Activated B cell treated with CpG ODN at 0.5 μM for 24 hours (primary cell): Measurements from ENCODE around the gene PTGS1. TPM values are rescaled to one million over a fixed set of nuclear protein-coding genes. Genes with fewer than 3 reads are reported as not detected.
A peak's percentile ranks its signal among the peaks of the same experiment; 100 is the strongest.

Experiments used
- ATAC-seq: fragments of 200-7000 bp; cut with Tn5 transposase; one replicate; pipeline ENCODE4 v1.10.0; 2021; ENCODE audit warnings: low read depth, mild to moderate bottlenecking, moderate library complexity
- CTCF ChIA-PET: fragments of 350-600 bp; sonication (Branson Sonifier 250); formaldehyde crosslinking; loops from one replicate; lab custom pipeline; 2021; ENCODE audit warnings: antibody characterized with exemption; lab: Charles Lee
- POLR2A ChIA-PET: fragments of 350-600 bp; sonication (Branson Sonifier 250); formaldehyde crosslinking; loops from one replicate; lab custom pipeline; 2021; ENCODE audit warnings: antibody characterized with exemption; lab: Charles Lee
- DNase-seq: peaks from one replicate; pipeline ENCODE4 v3.0.0; 2022
- H3K27ac Mint-ChIP-seq: one replicate; pipeline ENCODE4 v1.8.0; 2020; ENCODE audit warnings: mixed read lengths
- H3K27me3 Mint-ChIP-seq: one replicate; pipeline ENCODE4 v1.8.0; 2021; ENCODE audit warnings: mixed read lengths
- H3K36me3 Mint-ChIP-seq: one replicate; pipeline ENCODE4 v1.8.0; 2021; ENCODE audit warnings: low read depth, mixed read lengths
- H3K4me1 Mint-ChIP-seq: one replicate; pipeline ENCODE4 v1.8.0; 2021; ENCODE audit warnings: mixed read lengths
- H3K4me3 Mint-ChIP-seq: one replicate; pipeline ENCODE4 v1.8.0; 2020; ENCODE audit warnings: mild to moderate bottlenecking, mixed read lengths
- H3K9me3 Mint-ChIP-seq: one replicate; pipeline ENCODE4 v1.8.0; 2020; ENCODE audit warnings: mixed read lengths
- CTCF ChIP-seq: fragments of 200-600 bp; IDR thresholded peaks from one replicate; pipeline ENCODE4 v1.8.0; 2022; ENCODE audit warnings: antibody characterized with exemption, mild to moderate bottlenecking
- intact Hi-C: fragments of 100-400 bp; cut with micrococcal nuclease; formaldehyde crosslinking; loops from one replicate; pipeline ENCODE4 v1.15.1; 2024
- total RNA-seq: library from RNA; stranded (reverse); gene quantifications from 2 replicates; pipeline ENCODE4 v1.2.3, GENCODE V29; 2022

PTGS1 gene
- total RNA-seq, 1 donor from 2014 or later = 9.4 TPM

- DNase-seq (no peak), ATAC-seq (no peak)
- intact Hi-C loops = no loop called here
- ChIA-PET POLR2A (no interaction called here), CTCF (interaction anchor here (2.2 to 5.9 kb wide), 2 partner anchors 224 to 250 kb away, joined by 14 to 88 read pairs; no protein-coding TSS in a partner anchor)
- Mint-ChIP-seq H3K4me3 (no peak overlapping the region), H3K36me3 (no peaks in the 10 kb centered on the region), H3K4me1 (peaks cover 8% of the 10 kb centered on the region), H3K9me3 (no peaks in the 10 kb centered on the region), H3K27ac (no peak overlapping the region), H3K27me3 (peaks cover 44% of the 10 kb centered on the region)
- no peak for TF ChIP-seq CTCF
These were observed 22.0 kb upstream of the PTGS1 start for GRCh38 chr9:122348791-122349190.

- ATAC-seq = no peak
- POLR2A ChIA-PET = no interaction called here
- H3K27ac Mint-ChIP-seq = no peak overlapping the region
These were observed 21.6 kb upstream of the PTGS1 start for GRCh38 chr9:122349201-122349600.

GRCh38 chr9:122350577-122351355 lies 20.1 kb upstream of the PTGS1 start:
- CTCF ChIA-PET = interaction anchor here (0.6 to 5.9 kb wide), 22 partner anchors 9 to 461 kb away, joined by 3 to 117 read pairs (median 4); partner anchors contain the start of genes MRRF, RBM18 and TTLL11
- H3K27me3 Mint-ChIP-seq = peaks cover 35% of the 10 kb centered on the region
- no peak overlapping the region for H3K27ac Mint-ChIP-seq
- no peaks in the 10 kb centered on the region for H3K36me3 Mint-ChIP-seq
- TF ChIP-seq CTCF = no peak
- intact Hi-C loops = loop anchor here (1.0 to 2.0 kb wide), 5 partner anchors 103 to 800 kb away; no protein-coding TSS in a partner anchor
- ATAC-seq = peak; percentile 90
- peaks cover 8% of the 10 kb centered on the region for H3K4me1 Mint-ChIP-seq
- DNase-seq = peak; percentile 75
- no peak overlapping the region for H3K4me3 Mint-ChIP-seq
- no peaks in the 10 kb centered on the region for H3K9me3 Mint-ChIP-seq
- POLR2A ChIA-PET = interaction anchor here (0.7 to 0.9 kb wide), 2 partner anchors 12 to 252 kb away, joined by 3 to 6 read pairs; no protein-coding TSS in a partner anchor

More at GRCh38 chr9:122349201-122349600, 21.6 kb upstream of the PTGS1 start:
- no peak for DNase-seq
- Mint-ChIP-seq H3K27me3 (peaks cover 42% of the 10 kb centered on the region), H3K4me1 (peaks cover 8% of the 10 kb centered on the region), H3K4me3 (no peak overlapping the region), H3K36me3 (no peaks in the 10 kb centered on the region), H3K9me3 (no peaks in the 10 kb centered on the region)
- intact Hi-C loops = no loop called here
- no peak for TF ChIP-seq CTCF
- CTCF ChIA-PET = interaction anchor here (1.1 to 5.9 kb wide), 5 partner anchors 10 to 251 kb away, joined by 3 to 117 read pairs (median 9); no protein-coding TSS in a partner anchor

GRCh38 chr9:122354536-122355199 lies 16.2 kb upstream of the PTGS1 start:
- ATAC-seq (no peak), DNase-seq (no peak)
- Mint-ChIP-seq H3K4me1 (no peaks in the 10 kb centered on the region), H3K27me3 (peaks cover 9% of the 10 kb centered on the region), H3K4me3 (no peak overlapping the region), H3K9me3 (peaks cover 7% of the 10 kb centered on the region), H3K36me3 (no peaks in the 10 kb centered on the region), H3K27ac (no peak overlapping the region)
- intact Hi-C loops = no loop called here
- CTCF ChIA-PET = interaction anchor here (5.9 kb wide), 1 partner anchor 230 kb away, joined by 117 read pairs; no protein-coding TSS in a partner anchor
- TF ChIP-seq CTCF = no peak
- POLR2A ChIA-PET = no interaction called here
